OCI-LY7 (cell line): ENCODE results near the gene PPP1R11. TPM values are rescaled to one million over a fixed set of nuclear protein-coding genes. Genes with fewer than 3 reads are reported as not detected.
"Not testable (repeated sequence)": the region's sequence is repeated elsewhere in the genome, so short reads cannot be mapped to it uniquely, and the experiment has no call there.

Source experiments
- BruUV-seq: library from RNA; stranded (reverse); fragments of 400-500 nt; replicated peaks from 2 replicates; lab custom pipeline; 2021; lab: Mats Ljungman, UMichigan
- CTCF ChIA-PET: fragments of 300-600 bp; sonication (Branson Sonifier 250); formaldehyde crosslinking; loops from one replicate; lab custom pipeline; 2022; ENCODE audit warnings: antibody characterized with exemption; ENCODE audit not compliant: unreplicated experiment; lab: Charles Lee
- POLR2A ChIA-PET: fragments of 300-600 bp; sonication (Branson Sonifier 250); formaldehyde crosslinking; loops from one replicate; lab custom pipeline; 2022; ENCODE audit warnings: antibody characterized with exemption; lab: Charles Lee
- DNase-seq: peaks from one replicate; pipeline ENCODE4 v3.0.0-alpha.2; 2015; ENCODE audit warnings: low spot score
- H2AFZ ChIP-seq: fragments of 200-600 bp; sonication (generic), shearing (Covaris generic); 2 replicates; pipeline ENCODE4 v1.6.1; 2014; ENCODE audit warnings: mild to moderate bottlenecking, antibody characterized with exemption, low read length, moderate library complexity
- H3K27ac ChIP-seq: fragments of 200-600 bp; sonication (generic); 2 replicates; pipeline ENCODE4 v1.5.1; 2014; ENCODE audit warnings: mixed run types, low read depth, mild to moderate bottlenecking, moderate library complexity, low read length, inconsistent platforms; ENCODE audit not compliant: poor library complexity, severe bottlenecking
- H3K36me3 ChIP-seq: fragments of 200-600 bp; sonication (generic); 2 replicates; pipeline ENCODE4 v1.6.1; 2014; ENCODE audit warnings: mild to moderate bottlenecking, antibody characterized with exemption, low read length, moderate library complexity, mixed read lengths; ENCODE audit not compliant: insufficient read depth
- H3K4me1 ChIP-seq: fragments of 200-600 bp; sonication (generic); 2 replicates; pipeline ENCODE4 v1.5.1; 2014; ENCODE audit warnings: mild to moderate bottlenecking, low read length; ENCODE audit not compliant: insufficient read depth, poor library complexity, severe bottlenecking
- H3K4me2 ChIP-seq: fragments of 200-600 bp; sonication (generic); 2 replicates; pipeline ENCODE4 v1.6.1; 2014; ENCODE audit warnings: mild to moderate bottlenecking, low read length
- H3K4me3 ChIP-seq: fragments of 200-600 bp; sonication (generic); 2 replicates; pipeline ENCODE4 v1.5.1; 2014; ENCODE audit warnings: mild to moderate bottlenecking, low read depth, low read length; ENCODE audit not compliant: poor library complexity, severe bottlenecking
- H3K79me2 ChIP-seq: fragments of 200-600 bp; sonication (generic); 2 replicates; pipeline ENCODE4 v1.6.1; 2016; ENCODE audit warnings: low read depth, mild to moderate bottlenecking, low read length, moderate library complexity, mixed read lengths; ENCODE audit not compliant: insufficient read depth
- H3K9me2 ChIP-seq: fragments of 200-600 bp; sonication (generic); 2 replicates; pipeline ENCODE4 v1.6.1; 2016; ENCODE audit warnings: mild to moderate bottlenecking, low read length, mixed read lengths; ENCODE audit not compliant: insufficient read depth
- H3K9me3 ChIP-seq: fragments of 200-600 bp; sonication (generic); 2 replicates; pipeline ENCODE4 v1.6.1; 2014; ENCODE audit warnings: mild to moderate bottlenecking, mixed run types, low read length, mixed read lengths
- H4K20me1 ChIP-seq: fragments of 200-600 bp; sonication (generic); 2 replicates; pipeline ENCODE4 v1.6.1; 2014; ENCODE audit warnings: mild to moderate bottlenecking, antibody characterized with exemption, low read length, moderate library complexity, mixed read lengths; ENCODE audit not compliant: insufficient read depth
- EZH2phosphoT487 ChIP-seq: fragments of 200-600 bp; sonication (generic); IDR thresholded peaks from 2 replicates; pipeline ENCODE4 v1.6.1; 2018; ENCODE audit warnings: low read depth, borderline replicate concordance, mild to moderate bottlenecking, mixed run types, antibody characterized with exemption, low read length, moderate library complexity, mixed read lengths
- intact Hi-C: fragments of 100-400 bp; cut with micrococcal nuclease; formaldehyde crosslinking; loops from one replicate; pipeline ENCODE4 v1.10.0; 2022; ENCODE audit not compliant: unreplicated experiment
- small RNA-seq: library from RNA; depleted of rRNA; stranded (forward); fragments of <200 nt; gene quantifications from one replicate; pipeline ENCODE3, GENCODE V24; 2014
- total RNA-seq, 2 experiments: library from RNA; depleted of rRNA in 1 of 2; stranded (reverse); fragments of >200 nt in 1 of 2; shearing (Covaris generic) in 1 of 2; gene quantifications; 2 replicates each; pipeline ENCODE4 v1.2.3, GENCODE V29; 2014 to 2022
- TF ChIP-seq, protein P1 (sequence below): fragments of 200-600 bp; sonication (generic); conservative IDR thresholded peaks from 2 replicates; pipeline ENCODE4 v1.5.1; 2014; ENCODE audit warnings: mild to moderate bottlenecking, antibody characterized with exemption, low read length, moderate library complexity, mixed read lengths

PPP1R11 gene
- total RNA-seq, 2 experiments from 2014 or later = 30.6 to 36.5 TPM

DNA sequence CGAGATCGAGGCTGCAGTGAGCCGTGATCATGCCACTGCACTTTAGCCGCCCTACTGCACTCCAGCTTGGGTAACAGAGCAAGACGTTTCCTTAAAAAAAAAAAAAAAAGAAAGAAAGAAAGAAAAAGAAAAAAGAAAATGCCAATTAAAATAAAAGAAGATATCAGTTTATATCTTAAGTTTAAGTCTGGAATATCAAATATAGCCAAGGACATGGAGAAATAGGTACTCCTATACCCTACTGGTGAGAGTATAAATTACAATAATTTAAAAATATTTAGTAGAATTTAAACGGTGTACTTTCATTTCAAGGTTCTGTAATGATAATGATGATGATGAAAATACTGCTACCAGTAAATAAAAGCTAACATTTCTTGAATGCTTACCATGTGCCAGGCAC is 49.7 kb downstream of the PPP1R11 start:
- POLR2A ChIA-PET = no interaction called here
- CTCF ChIA-PET = no interaction called here

DNA sequence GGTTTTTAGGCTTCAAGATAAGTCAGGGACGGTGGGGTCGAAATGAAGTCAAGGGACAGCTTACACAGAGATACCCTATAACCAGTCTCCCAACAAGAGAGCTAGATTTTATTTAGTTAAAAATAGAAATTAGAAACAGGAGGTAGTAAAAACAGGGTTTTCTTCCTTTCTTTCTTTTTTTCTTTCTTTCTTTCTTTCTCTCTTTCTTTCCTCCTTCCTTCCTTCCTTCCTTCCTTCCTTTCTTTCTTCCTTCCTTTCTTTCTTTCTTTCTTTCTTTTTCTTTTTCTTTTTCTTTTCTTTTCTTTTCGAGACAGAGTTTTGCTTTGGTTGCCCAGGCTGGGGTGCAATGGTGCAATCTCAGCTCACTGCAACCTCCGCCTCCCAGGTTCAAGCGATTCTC is 51.7 kb downstream of the PPP1R11 start:
- DNase-seq, H4K20me1 ChIP-seq, H2AFZ ChIP-seq, H3K4me2 ChIP-seq, BruUV-seq, H3K4me3 ChIP-seq, H3K9me2 ChIP-seq, H3K9me3 ChIP-seq, H3K36me3 ChIP-seq, intact Hi-C loops, H3K27ac ChIP-seq, H3K4me1 ChIP-seq, H3K79me2 ChIP-seq, CTCF ChIA-PET: not testable (repeated sequence)
- POLR2A ChIA-PET = interaction anchor here (0.6 kb wide), 1 partner anchor 9 kb away, joined by 3 read pairs; no protein-coding TSS in a partner anchor

More for the DNA sequence above, 49.7 kb downstream of the PPP1R11 start:
- intact Hi-C loops = no loop called here
- DNase-seq = no peak
- Histone ChIP-seq H4K20me1 (no peaks in the 10 kb centered on the region), H3K27ac (no peak overlapping the region), H2AFZ (no peak overlapping the region), H3K79me2 (no peaks in the 10 kb centered on the region), H3K4me2 (no peak overlapping the region), H3K36me3 (no peaks in the 10 kb centered on the region), H3K4me1 (no peaks in the 10 kb centered on the region), H3K4me3 (no peak overlapping the region), H3K9me3 (no peaks in the 10 kb centered on the region), H3K9me2 (no peaks in the 10 kb centered on the region)
- TF ChIP-seq, protein P1, sequence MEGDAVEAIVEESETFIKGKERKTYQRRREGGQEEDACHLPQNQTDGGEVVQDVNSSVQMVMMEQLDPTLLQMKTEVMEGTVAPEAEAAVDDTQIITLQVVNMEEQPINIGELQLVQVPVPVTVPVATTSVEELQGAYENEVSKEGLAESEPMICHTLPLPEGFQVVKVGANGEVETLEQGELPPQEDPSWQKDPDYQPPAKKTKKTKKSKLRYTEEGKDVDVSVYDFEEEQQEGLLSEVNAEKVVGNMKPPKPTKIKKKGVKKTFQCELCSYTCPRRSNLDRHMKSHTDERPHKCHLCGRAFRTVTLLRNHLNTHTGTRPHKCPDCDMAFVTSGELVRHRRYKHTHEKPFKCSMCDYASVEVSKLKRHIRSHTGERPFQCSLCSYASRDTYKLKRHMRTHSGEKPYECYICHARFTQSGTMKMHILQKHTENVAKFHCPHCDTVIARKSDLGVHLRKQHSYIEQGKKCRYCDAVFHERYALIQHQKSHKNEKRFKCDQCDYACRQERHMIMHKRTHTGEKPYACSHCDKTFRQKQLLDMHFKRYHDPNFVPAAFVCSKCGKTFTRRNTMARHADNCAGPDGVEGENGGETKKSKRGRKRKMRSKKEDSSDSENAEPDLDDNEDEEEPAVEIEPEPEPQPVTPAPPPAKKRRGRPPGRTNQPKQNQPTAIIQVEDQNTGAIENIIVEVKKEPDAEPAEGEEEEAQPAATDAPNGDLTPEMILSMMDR = peak; percentile 43; the same call in 1 of the 2 replicates
- no peak for TF ChIP-seq EZH2phosphoT487
- no TSS peak for BruUV-seq

Small RNAs within 50 kb of the gene (small RNA-seq; reads per million reads assigned to genes)
- gene RF02218 = not detected
- gene RF02219 = not detected
- gene RF02220 = not detected

Other genes starting within 250 kb of the PPP1R11 start
- not detected in 2 replicates for gene HLA-G, start 239.4 kb upstream of the PPP1R11 start, total RNA-seq (2014; rRNA removed; shearing (Covaris generic))
- 0.57 and 0.70 TPM in 2 replicates for gene HLA-G, start 239.4 kb upstream of the PPP1R11 start, total RNA-seq (2022)
- 672 and 804 TPM in 2 replicates for gene HLA-A, start 124.7 kb upstream of the PPP1R11 start, total RNA-seq (2014; rRNA removed; shearing (Covaris generic))
- gene HLA-A, start 124.7 kb upstream of the PPP1R11 start, total RNA-seq (2022) = 393 and 415 TPM in 2 replicates
- 60.5 and 67.5 TPM in 2 replicates for gene POLR1H, start 5.9 kb upstream of the PPP1R11 start, total RNA-seq (2014; rRNA removed; shearing (Covaris generic))
- gene POLR1H, start 5.9 kb upstream of the PPP1R11 start, total RNA-seq (2022) = 39.3 and 43.1 TPM in 2 replicates
- not detected in 2 replicates for gene RNF39, start 8.6 kb downstream of the PPP1R11 start, total RNA-seq (2014; rRNA removed; shearing (Covaris generic))
- gene RNF39, start 8.6 kb downstream of the PPP1R11 start, total RNA-seq (2022) = not detected in 2 replicates
- not detected in 2 replicates for gene TRIM31, start 45.9 kb downstream of the PPP1R11 start, total RNA-seq (2014; rRNA removed; shearing (Covaris generic))
- gene TRIM31, start 45.9 kb downstream of the PPP1R11 start, total RNA-seq (2022) = not detected in 2 replicates
- not detected in 2 replicates for gene TRIM40, start 68.9 kb downstream of the PPP1R11 start, total RNA-seq (2014; rRNA removed; shearing (Covaris generic))
- gene TRIM40, start 68.9 kb downstream of the PPP1R11 start, total RNA-seq (2022) = not detected in 2 replicates
- not detected in 2 replicates for gene TRIM10, start 94.0 kb downstream of the PPP1R11 start, total RNA-seq (2014; rRNA removed; shearing (Covaris generic))
- not detected in 2 replicates for gene TRIM10, start 94.0 kb downstream of the PPP1R11 start, total RNA-seq (2022)
- not detected in 2 replicates for gene TRIM15, start 96.3 kb downstream of the PPP1R11 start, total RNA-seq (2014; rRNA removed; shearing (Covaris generic))
- not detected in 2 replicates for gene TRIM15, start 96.3 kb downstream of the PPP1R11 start, total RNA-seq (2022)
- 53.2 and 55.0 TPM in 2 replicates for gene TRIM26, start 146.2 kb downstream of the PPP1R11 start, total RNA-seq (2014; rRNA removed; shearing (Covaris generic))
- gene TRIM26, start 146.2 kb downstream of the PPP1R11 start, total RNA-seq (2022) = 53.3 and 55.5 TPM in 2 replicates